ENCODE data around the gene MRPL12.

MRPL12 gene

GRCh38 chr17:81695211-81695610 lies 8.0 kb upstream of the MRPL12 start (continued):
- TF ChIP-seq ZNF362 (tag by site-specific recombination; IDR thresholded peaks at IDR 0.05) (no peak), ZBTB7A (tag by site-specific recombination; IDR thresholded peaks at IDR 0.05; ENCODE audit: low read depth) (no peak), ZNF501 (tag by site-specific recombination; IDR thresholded peaks at IDR 0.05) (no peak), ZNF302 (tag by site-specific recombination; IDR thresholded peaks at IDR 0.05; ENCODE audit: low read depth) (no peak), TCF7L2 (IDR thresholded peaks at IDR 0.05; ENCODE audit: borderline replicate concordance, low read depth, low read length) (no peak), ZNF335 (tag by site-specific recombination; conservative IDR thresholded peaks at IDR 0.05) (no peak)

- Histone ChIP-seq H3K4me1 (ENCODE audit: control insufficient read depth, insufficient read depth, low read length) (no peaks in the 10 kb centered on the region), H3K36me3 (ENCODE audit: control insufficient read depth in 2 of 2, insufficient read depth in 1 of 2, low read length in 2 of 2) (peaks cover 36 to 95% of the 10 kb centered on the region in 2 experiments), H3K27ac (ENCODE audit: extremely low read depth, low read depth, low read length) (no peak overlapping the region), H3K4me3 (ENCODE audit: low read depth, low read length) (no peak overlapping the region), H3K9me3 (ENCODE audit: control insufficient read depth, insufficient read depth, low read depth, low read length) (no peaks in the 10 kb centered on the region)
- ChIA-PET POLR2A (interaction anchor here (1.2 to 2.7 kb wide), 3 partner anchors 10 to 13 kb away, joined by 3 to 16 read pairs (median 9); partner anchors contain the start of genes ARL16 and HGS), CTCF (interaction anchor here (1.0 kb wide), 1 partner anchor 20 kb away, joined by 6 read pairs; no protein-coding TSS in a partner anchor)
- TF ChIP-seq GFI1B (tag by site-specific recombination; IDR thresholded peaks at IDR 0.05), result no peak
- TF ChIP-seq ZNF600 (tag by site-specific recombination; IDR thresholded peaks at IDR 0.05), result peak; percentile 39; the same call in 1 of the 2 replicates
Measured at GRCh38 chr17:81695801-81696200, 7.4 kb upstream of the MRPL12 start.

- TF ChIP-seq SETDB1 (IDR thresholded peaks at IDR 0.05; ENCODE audit: insufficient read length, low read length) (no peak), GLI2 (tag by site-specific recombination; IDR thresholded peaks at IDR 0.05; ENCODE audit: borderline replicate concordance, low read depth) (no peak), ZSCAN30 (tag by site-specific recombination; IDR thresholded peaks at IDR 0.05) (no peak), ZNF394 (tag by site-specific recombination; IDR thresholded peaks at IDR 0.05; ENCODE audit: borderline replicate concordance) (peak; percentile 60; the same call in 1 of the 2 replicates), RBAK (tag by site-specific recombination; IDR thresholded peaks at IDR 0.05) (no peak), ZNF529 (tag by site-specific recombination; IDR thresholded peaks at IDR 0.05; ENCODE audit: insufficient replicate concordance) (no peak), ZNF311 (tag by site-specific recombination; IDR thresholded peaks at IDR 0.05; ENCODE audit: borderline replicate concordance) (no peak), ZNF600 (tag by site-specific recombination; IDR thresholded peaks at IDR 0.05) (peak; percentile 17; the same call in 1 of the 2 replicates), ZNF302 (tag by site-specific recombination; IDR thresholded peaks at IDR 0.05; ENCODE audit: low read depth) (no peak), HIC1 (tag by site-specific recombination; IDR thresholded peaks at IDR 0.05) (0 out of 2 replicates have a peak, but pooled peaks have one; percentile 15)
Measured at GRCh38 chr17:81696218-81696941, 6.8 kb upstream of the MRPL12 start.

More at GRCh38 chr17:81696218-81696941, 6.8 kb upstream of the MRPL12 start:
- no peak overlapping the region for H3K4me3 ChIP-seq (ENCODE audit: low read depth, low read length)
- ChIA-PET POLR2A (interaction anchor here (1.2 to 2.7 kb wide), 5 partner anchors 11 to 15 kb away, joined by 3 to 16 read pairs (median 8); partner anchors contain the start of genes ARL16 and HGS), CTCF (interaction anchor here (0.7 kb wide), 1 partner anchor 186 kb away, joined by 3 read pairs; no protein-coding TSS in a partner anchor)
- H3K4me1 ChIP-seq (ENCODE audit: control insufficient read depth, insufficient read depth, low read length), result peaks cover 4% of the 10 kb centered on the region; the same call in 1 of the 2 replicates
- peaks cover 36 to 95% of the 10 kb centered on the region in 2 experiments for H3K36me3 ChIP-seq (ENCODE audit: control insufficient read depth in 2 of 2, insufficient read depth in 1 of 2, low read length in 2 of 2)
- no peaks in the 10 kb centered on the region for H3K9me3 ChIP-seq (ENCODE audit: control insufficient read depth, insufficient read depth, low read depth, low read length)
- 0 out of 2 replicates have a peak overlapping the region, but pooled peaks have one; percentile 24 for H3K27ac ChIP-seq (ENCODE audit: extremely low read depth, low read depth, low read length)

Data from HEK293 (cell line).